Psoas muscle (tissue), 8 donors: ENCODE results near the gene EIF4B. TPM values are rescaled to one million over a fixed set of nuclear protein-coding genes. Genes with fewer than 3 reads are reported as not detected.

ENCODE experiments used
- ATAC-seq, 4 donors: fragments of 200-7000 bp; cut with Tn5 transposase; one replicate each; pipeline ENCODE4 v1.9.1; 2020; ENCODE audit warnings: moderate library complexity in 3 of 4, mild to moderate bottlenecking in 2 of 4
- DNase-seq, 2 donors: peaks; one replicate each; pipeline ENCODE4 v3.0.0-alpha.2; 2020
- H3K27ac ChIP-seq: fragments of 200-600 bp; one replicate; pipeline ENCODE4 v1.8.0; 2022
- H3K27me3 ChIP-seq, 3 donors: fragments of 200-600 bp in 1 of 3; one replicate each; pipeline versions ENCODE4 v1.6.1 to v1.8.0; 2013 to 2022; ENCODE audit warnings: low read length in 2 of 3, mild to moderate bottlenecking in 2 of 3, moderate library complexity in 1 of 3; ENCODE audit not compliant: insufficient read depth in 3 of 3
- H3K36me3 ChIP-seq, 2 donors: fragments of 200-600 bp in 1 of 2; one replicate each; pipeline versions ENCODE4 v1.6.1 to v1.8.0; 2013 to 2022; ENCODE audit warnings: low read depth in 1 of 2, mild to moderate bottlenecking in 1 of 2, moderate library complexity in 1 of 2; ENCODE audit not compliant: insufficient read depth in 1 of 2
- H3K4me1 ChIP-seq: fragments of 200-600 bp; one replicate; pipeline ENCODE4 v1.8.0; 2022
- H3K4me3 ChIP-seq: fragments of 200-600 bp; one replicate; pipeline ENCODE4 v1.8.0; 2022; ENCODE audit warnings: mild to moderate bottlenecking
- H3K9me3 ChIP-seq: fragments of 200-600 bp; one replicate; pipeline ENCODE4 v1.8.0; 2022
- WGBS, 3 donors: extraction: QIAGEN DNeasy Blood & Tissue Kit; methylation state at CpG; one replicate each; pipeline versions ENCODE4 v1.1.6 to v1.1.7; 2013; 5-methylcytosine and 5-hydroxymethylcytosine counted together
- intact Hi-C, 2 donors: fragments of 100-400 bp; cut with DNase I; formaldehyde crosslinking; loops; one replicate each; pipeline versions ENCODE4 v1.11.0 to v1.14.2; 2022
- polyA plus RNA-seq, 3 donors: library from polyadenylated mRNA; stranded (reverse); fragments of 200-250 nt; gene quantifications; one replicate each; pipeline ENCODE4 v1.2.3, GENCODE V29; 2013
- total RNA-seq, 4 donors: library from RNA; stranded (reverse); fragmentation: NEBNext Ultra II Directional in 2 of 4; extraction: Animal tissue kit (Norgen Biotek cat#: 25700) in 2 of 4; gene quantifications; one replicate each; pipeline versions ENCODE4 v1.2.1 to v1.2.4, GENCODE V29; 2021 to 2023
- TF ChIP-seq, protein P1 (sequence below): fragments of 200-600 bp; IDR thresholded peaks from one replicate; pipeline ENCODE4 v1.8.0; 2022; ENCODE audit warnings: antibody characterized with exemption
- donor health status: healthy with polysubstance abuse.
- donor health status: DM: no; HTN: no; CAD: no; lungs with moderate emphysema.
- donor health status: Bipolar disorder and iron deficiency.
- donor health status: healthy.
- donor health status: DM: yes; HTN: yes; CAD: no.
- donor health status: DM: no; HTN: no; CAD: no.
- donor health status: DM: no; HTN: no; CAD: no.
- donor health status: DM: yes; HTN: yes; CAD: no.

Gene EIF4B
- total and polyA plus RNA-seq, 7 donors, result 150 to 669 (median 565) TPM

DNA sequence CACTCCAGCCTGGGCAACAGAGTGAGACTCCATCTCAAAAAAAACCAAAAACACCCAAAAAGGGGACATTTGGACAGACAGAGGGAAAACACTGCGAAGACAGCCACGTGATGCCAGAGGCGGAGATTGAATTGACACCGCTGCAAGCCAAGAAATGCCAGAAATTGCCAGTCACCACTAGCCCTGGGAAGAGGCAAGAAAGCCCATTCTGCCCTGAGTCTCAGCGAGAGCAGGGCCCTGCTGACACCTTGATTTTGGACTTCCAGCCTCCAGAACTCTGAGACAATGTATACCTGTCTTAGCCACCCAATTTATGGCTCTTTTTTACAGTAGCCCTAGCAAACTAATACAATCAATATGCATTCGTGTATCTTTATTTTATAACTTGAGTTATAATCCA lies 83.8 kb downstream of the EIF4B start:
- Histone ChIP-seq H3K4me1 (no peaks in the 10 kb centered on the region), H3K9me3 (peaks cover 5% of the 10 kb centered on the region), H3K27ac (no peak overlapping the region), H3K36me3 (no peaks in the 10 kb centered on the region), H3K4me3 (no peak overlapping the region), H3K27me3 (no peaks in the 10 kb centered on the region)
- intact Hi-C loops, result no loop called here
- TF ChIP-seq, protein P1, sequence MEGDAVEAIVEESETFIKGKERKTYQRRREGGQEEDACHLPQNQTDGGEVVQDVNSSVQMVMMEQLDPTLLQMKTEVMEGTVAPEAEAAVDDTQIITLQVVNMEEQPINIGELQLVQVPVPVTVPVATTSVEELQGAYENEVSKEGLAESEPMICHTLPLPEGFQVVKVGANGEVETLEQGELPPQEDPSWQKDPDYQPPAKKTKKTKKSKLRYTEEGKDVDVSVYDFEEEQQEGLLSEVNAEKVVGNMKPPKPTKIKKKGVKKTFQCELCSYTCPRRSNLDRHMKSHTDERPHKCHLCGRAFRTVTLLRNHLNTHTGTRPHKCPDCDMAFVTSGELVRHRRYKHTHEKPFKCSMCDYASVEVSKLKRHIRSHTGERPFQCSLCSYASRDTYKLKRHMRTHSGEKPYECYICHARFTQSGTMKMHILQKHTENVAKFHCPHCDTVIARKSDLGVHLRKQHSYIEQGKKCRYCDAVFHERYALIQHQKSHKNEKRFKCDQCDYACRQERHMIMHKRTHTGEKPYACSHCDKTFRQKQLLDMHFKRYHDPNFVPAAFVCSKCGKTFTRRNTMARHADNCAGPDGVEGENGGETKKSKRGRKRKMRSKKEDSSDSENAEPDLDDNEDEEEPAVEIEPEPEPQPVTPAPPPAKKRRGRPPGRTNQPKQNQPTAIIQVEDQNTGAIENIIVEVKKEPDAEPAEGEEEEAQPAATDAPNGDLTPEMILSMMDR, result no peak
- ATAC-seq (no peak), DNase-seq (no peak)
- WGBS, 3 donors, result 92 to 98% (median 94%) methylated on average over 6 of the region's 6 CpGs

- TF ChIP-seq, protein P1, result no peak
- Histone ChIP-seq H3K9me3 (peaks cover under 1% of the 10 kb centered on the region), H3K4me3 (no peak overlapping the region), H3K4me1 (no peaks in the 10 kb centered on the region), H3K27ac (no peak overlapping the region), H3K36me3 (no peaks in the 10 kb centered on the region), H3K27me3 (no peaks in the 10 kb centered on the region)
- 73 to 77% (median 76%) methylated on average over 2 of the region's 2 CpGs for WGBS, 3 donors
- no peak for ATAC-seq
- intact Hi-C loops, result no loop called here
- no peak for DNase-seq
These were observed 84.3 kb downstream of the EIF4B start for GRCh38 chr12:53090554-53090953.

- intact Hi-C loops, result no loop called here
- no peaks in the 10 kb centered on the region for H3K9me3 ChIP-seq
- no peak for ATAC-seq
- WGBS, 3 donors, result 76 to 82% (median 79%) methylated on average over 6 of the region's 6 CpGs
- H3K4me3 ChIP-seq, result no peak overlapping the region
- H3K27ac ChIP-seq, result no peak overlapping the region
- no peaks in the 10 kb centered on the region for H3K4me1 ChIP-seq
- DNase-seq, result no peak
- no peaks in the 10 kb centered on the region for H3K36me3 ChIP-seq
- no peaks in the 10 kb centered on the region for H3K27me3 ChIP-seq
- TF ChIP-seq, protein P1, result no peak
These were observed 85.5 kb downstream of the EIF4B start for GRCh38 chr12:53091756-53092155.

Other genes starting within 250 kb of the EIF4B start
- not detected for gene KRT76, start 229.1 kb upstream of the EIF4B start, total RNA-seq
- gene KRT76, start 229.1 kb upstream of the EIF4B start, polyA plus RNA-seq, result not detected
- not detected for gene KRT3, start 210.3 kb upstream of the EIF4B start, total RNA-seq
- not detected for gene KRT3, start 210.3 kb upstream of the EIF4B start, polyA plus RNA-seq
- gene KRT4, start 192.3 kb upstream of the EIF4B start, total RNA-seq, result under 1 TPM in 2 of 4 donors, not detected in 2; 0.12 to 0.15 TPM
- gene KRT4, start 192.3 kb upstream of the EIF4B start, polyA plus RNA-seq, result 1 to 10 TPM in 1 of 3 donors, under 1 TPM in 1, not detected in 1; 0.72 to 1.7 TPM
- not detected for gene KRT79, start 172.1 kb upstream of the EIF4B start, total RNA-seq
- gene KRT79, start 172.1 kb upstream of the EIF4B start, polyA plus RNA-seq, result under 1 TPM in 2 of 3 donors, not detected in 1; 0.03 to 0.05 TPM
- gene KRT78, start 157.5 kb upstream of the EIF4B start, total RNA-seq, result not detected
- under 1 TPM in 1 of 3 donors, not detected in 2; 0.04 TPM for gene KRT78, start 157.5 kb upstream of the EIF4B start, polyA plus RNA-seq
- 1 to 10 TPM in 1 of 4 donors, under 1 TPM in 3; 0.54 to 1.3 (median 0.75) TPM for gene KRT8, start 101.4 kb upstream of the EIF4B start, total RNA-seq
- gene KRT8, start 101.4 kb upstream of the EIF4B start, polyA plus RNA-seq, result 1 to 10 TPM in 2 of 3 donors, under 1 TPM in 1; 0.59 to 1.2 (median 1.2) TPM
- gene KRT18, start 57.3 kb upstream of the EIF4B start, total RNA-seq, result 1 to 10 TPM in 3 of 4 donors, under 1 TPM in 1; 0.99 to 1.7 (median 1.4) TPM
- gene KRT18, start 57.3 kb upstream of the EIF4B start, polyA plus RNA-seq, result 1 to 10 TPM in 2 of 3 donors, under 1 TPM in 1; 0.39 to 1.6 (median 1.3) TPM
- gene TNS2, start 43.6 kb downstream of the EIF4B start, total RNA-seq, result 100 to 1,000 TPM in 1 of 4 donors, 10 to 100 TPM in 3; 39.4 to 132 (median 70.7) TPM
- 10 to 100 TPM; 37.7 to 48.9 (median 47.1) TPM for gene TNS2, start 43.6 kb downstream of the EIF4B start, polyA plus RNA-seq
- 10 to 100 TPM; 19.7 to 22.6 (median 21.7) TPM for gene SPRYD3, start 72.9 kb downstream of the EIF4B start, total RNA-seq
- gene SPRYD3, start 72.9 kb downstream of the EIF4B start, polyA plus RNA-seq, result 10 to 100 TPM; 16.5 to 49.1 (median 34.2) TPM
- 10 to 100 TPM in 3 of 4 donors, 1 to 10 TPM in 1; 6.4 to 21.3 (median 18.1) TPM for gene IGFBP6, start 91.2 kb downstream of the EIF4B start, total RNA-seq
- gene IGFBP6, start 91.2 kb downstream of the EIF4B start, polyA plus RNA-seq, result 10 to 100 TPM; 23.9 to 27.0 (median 25.5) TPM
- gene SOAT2, start 97.0 kb downstream of the EIF4B start, total RNA-seq, result not detected
- under 1 TPM; 0.05 to 0.07 (median 0.07) TPM for gene SOAT2, start 97.0 kb downstream of the EIF4B start, polyA plus RNA-seq
- 10 to 100 TPM; 15.7 to 22.8 (median 19.8) TPM for gene ZNF740, start 174.3 kb downstream of the EIF4B start, total RNA-seq
- 1 to 10 TPM; 3.3 to 8.8 (median 4.7) TPM for gene ZNF740, start 174.3 kb downstream of the EIF4B start, polyA plus RNA-seq
- 1 to 10 TPM; 3.9 to 6.6 (median 5.9) TPM for gene CSAD, start 174.5 kb downstream of the EIF4B start, total RNA-seq
- gene CSAD, start 174.5 kb downstream of the EIF4B start, polyA plus RNA-seq, result 1 to 10 TPM; 5.5 to 7.8 (median 6.8) TPM
- gene ITGB7, start 200.8 kb downstream of the EIF4B start, total RNA-seq, result 1 to 10 TPM in 2 of 4 donors, under 1 TPM in 2; 0.40 to 1.6 (median 0.94) TPM
- gene ITGB7, start 200.8 kb downstream of the EIF4B start, polyA plus RNA-seq, result under 1 TPM; 0.19 to 0.73 (median 0.35) TPM
- 10 to 100 TPM in 1 of 4 donors, 1 to 10 TPM in 3; 5.0 to 10.7 (median 6.2) TPM for gene RARG, start 225.8 kb downstream of the EIF4B start, total RNA-seq
- gene RARG, start 225.8 kb downstream of the EIF4B start, polyA plus RNA-seq, result 10 to 100 TPM in 1 of 3 donors, 1 to 10 TPM in 2; 3.7 to 10.8 (median 8.2) TPM